Measurements from ENCODE around the gene PRKG1.
"Not testable (repeated sequence)": the region's sequence is repeated elsewhere in the genome, so short reads cannot be mapped to it uniquely, and the experiment has no call there.

GRCh38 chr10:51581196-51581595, 506.9 kb downstream of the PRKG1 start:
- TF ChIP-seq, protein P1, sequence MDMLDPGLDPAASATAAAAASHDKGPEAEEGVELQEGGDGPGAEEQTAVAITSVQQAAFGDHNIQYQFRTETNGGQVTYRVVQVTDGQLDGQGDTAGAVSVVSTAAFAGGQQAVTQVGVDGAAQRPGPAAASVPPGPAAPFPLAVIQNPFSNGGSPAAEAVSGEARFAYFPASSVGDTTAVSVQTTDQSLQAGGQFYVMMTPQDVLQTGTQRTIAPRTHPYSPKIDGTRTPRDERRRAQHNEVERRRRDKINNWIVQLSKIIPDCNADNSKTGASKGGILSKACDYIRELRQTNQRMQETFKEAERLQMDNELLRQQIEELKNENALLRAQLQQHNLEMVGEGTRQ (CRISPR knock-in tag; IDR thresholded peaks at IDR 0.05), result not testable (repeated sequence)
- TF ChIP-seq, protein P2, sequence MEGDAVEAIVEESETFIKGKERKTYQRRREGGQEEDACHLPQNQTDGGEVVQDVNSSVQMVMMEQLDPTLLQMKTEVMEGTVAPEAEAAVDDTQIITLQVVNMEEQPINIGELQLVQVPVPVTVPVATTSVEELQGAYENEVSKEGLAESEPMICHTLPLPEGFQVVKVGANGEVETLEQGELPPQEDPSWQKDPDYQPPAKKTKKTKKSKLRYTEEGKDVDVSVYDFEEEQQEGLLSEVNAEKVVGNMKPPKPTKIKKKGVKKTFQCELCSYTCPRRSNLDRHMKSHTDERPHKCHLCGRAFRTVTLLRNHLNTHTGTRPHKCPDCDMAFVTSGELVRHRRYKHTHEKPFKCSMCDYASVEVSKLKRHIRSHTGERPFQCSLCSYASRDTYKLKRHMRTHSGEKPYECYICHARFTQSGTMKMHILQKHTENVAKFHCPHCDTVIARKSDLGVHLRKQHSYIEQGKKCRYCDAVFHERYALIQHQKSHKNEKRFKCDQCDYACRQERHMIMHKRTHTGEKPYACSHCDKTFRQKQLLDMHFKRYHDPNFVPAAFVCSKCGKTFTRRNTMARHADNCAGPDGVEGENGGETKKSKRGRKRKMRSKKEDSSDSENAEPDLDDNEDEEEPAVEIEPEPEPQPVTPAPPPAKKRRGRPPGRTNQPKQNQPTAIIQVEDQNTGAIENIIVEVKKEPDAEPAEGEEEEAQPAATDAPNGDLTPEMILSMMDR (IDR thresholded peaks at IDR 0.05), result not testable (repeated sequence)
- not testable (repeated sequence) for TF ChIP-seq RELA (CRISPR knock-in tag; IDR thresholded peaks at IDR 0.05; ENCODE audit: borderline replicate concordance); NR2C2 (CRISPR knock-in tag; IDR thresholded peaks at IDR 0.05); SP1 (CRISPR knock-in tag; conservative IDR thresholded peaks at IDR 0.05); TP53 (CRISPR knock-in tag; IDR thresholded peaks at IDR 0.05)
- TF ChIP-seq, protein P3, sequence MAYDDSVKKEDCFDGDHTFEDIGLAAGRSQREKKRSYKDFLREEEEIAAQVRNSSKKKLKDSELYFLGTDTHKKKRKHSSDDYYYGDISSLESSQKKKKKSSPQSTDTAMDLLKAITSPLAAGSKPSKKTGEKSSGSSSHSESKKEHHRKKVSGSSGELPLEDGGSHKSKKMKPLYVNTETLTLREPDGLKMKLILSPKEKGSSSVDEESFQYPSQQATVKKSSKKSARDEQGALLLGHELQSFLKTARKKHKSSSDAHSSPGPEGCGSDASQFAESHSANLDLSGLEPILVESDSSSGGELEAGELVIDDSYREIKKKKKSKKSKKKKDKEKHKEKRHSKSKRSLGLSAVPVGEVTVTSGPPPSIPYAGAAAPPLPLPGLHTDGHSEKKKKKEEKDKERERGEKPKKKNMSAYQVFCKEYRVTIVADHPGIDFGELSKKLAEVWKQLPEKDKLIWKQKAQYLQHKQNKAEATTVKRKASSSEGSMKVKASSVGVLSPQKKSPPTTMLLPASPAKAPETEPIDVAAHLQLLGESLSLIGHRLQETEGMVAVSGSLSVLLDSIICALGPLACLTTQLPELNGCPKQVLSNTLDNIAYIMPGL (CRISPR knock-in tag; IDR thresholded peaks at IDR 0.05), result not testable (repeated sequence)
- TF ChIP-seq, protein P4, sequence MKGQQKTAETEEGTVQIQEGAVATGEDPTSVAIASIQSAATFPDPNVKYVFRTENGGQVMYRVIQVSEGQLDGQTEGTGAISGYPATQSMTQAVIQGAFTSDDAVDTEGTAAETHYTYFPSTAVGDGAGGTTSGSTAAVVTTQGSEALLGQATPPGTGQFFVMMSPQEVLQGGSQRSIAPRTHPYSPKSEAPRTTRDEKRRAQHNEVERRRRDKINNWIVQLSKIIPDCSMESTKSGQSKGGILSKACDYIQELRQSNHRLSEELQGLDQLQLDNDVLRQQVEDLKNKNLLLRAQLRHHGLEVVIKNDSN (CRISPR knock-in tag; IDR thresholded peaks at IDR 0.05), result not testable (repeated sequence)
- TF ChIP-seq, protein P5, sequence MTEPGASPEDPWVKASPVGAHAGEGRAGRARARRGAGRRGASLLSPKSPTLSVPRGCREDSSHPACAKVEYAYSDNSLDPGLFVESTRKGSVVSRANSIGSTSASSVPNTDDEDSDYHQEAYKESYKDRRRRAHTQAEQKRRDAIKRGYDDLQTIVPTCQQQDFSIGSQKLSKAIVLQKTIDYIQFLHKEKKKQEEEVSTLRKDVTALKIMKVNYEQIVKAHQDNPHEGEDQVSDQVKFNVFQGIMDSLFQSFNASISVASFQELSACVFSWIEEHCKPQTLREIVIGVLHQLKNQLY (CRISPR knock-in tag; IDR thresholded peaks at IDR 0.05), result not testable (repeated sequence)

All from WTC11 (cell line).